Stimulated activated CD4-positive, alpha-beta T cell treated with anti-CD3 and anti-CD28 coated beads, Interleukin-15, amount 100 ng/mL, for 24 hours (primary cell): Measurements from ENCODE around the gene CD247.
"Not testable (repeated sequence)": the region's sequence is repeated elsewhere in the genome, so short reads cannot be mapped to it uniquely, and the experiment has no call there.

ENCODE experiments used
- DNase-seq: peaks from one replicate; pipeline ENCODE4 v3.0.0-alpha.2; 2020

The CD247 gene

DNA sequence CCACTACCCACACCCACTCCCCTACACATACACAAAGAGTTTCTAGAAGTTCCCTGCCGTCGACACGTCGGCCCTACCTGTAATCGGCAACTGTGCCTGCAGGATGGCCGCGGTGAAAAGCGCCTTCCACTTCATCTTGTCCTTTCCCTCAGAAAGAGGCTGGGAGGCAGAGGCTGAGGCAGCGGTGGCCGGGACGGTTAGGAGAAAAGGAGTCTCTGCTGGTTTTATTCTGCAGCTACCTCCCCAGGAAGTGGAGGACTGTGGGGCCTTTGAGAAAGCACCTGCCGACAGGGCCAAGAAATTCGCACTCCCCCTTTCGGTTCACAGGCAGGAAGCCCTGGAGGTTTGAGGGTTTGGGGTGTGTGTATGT lies at the start of gene CD247:
Gene CD247 (minus strand): TSS at position 199 of the 370 bp plus-strand sequence. CDS start 64 bp downstream, at position 135.
- peak; percentile 78 for DNase-seq

DNA sequence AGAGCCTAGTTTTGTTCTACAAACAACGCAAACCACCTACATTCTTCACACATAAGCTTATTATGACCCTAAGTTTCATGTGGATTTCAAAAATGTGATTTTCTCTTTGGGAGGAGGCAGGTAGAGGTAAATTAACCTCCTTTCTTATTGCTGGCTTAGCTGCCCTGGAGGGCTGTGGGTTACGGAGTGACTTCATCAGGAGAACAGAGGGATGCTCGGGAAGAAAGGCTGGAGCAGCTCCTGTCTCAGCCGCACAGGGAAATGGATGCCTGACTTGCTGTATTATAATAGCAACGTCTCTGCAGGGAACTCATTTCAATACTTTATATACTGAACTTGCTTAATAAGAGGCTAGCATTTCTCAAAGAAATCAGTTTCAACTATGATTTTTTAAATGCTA lies 49.3 kb upstream of the CD247 start:
- no peak for DNase-seq

DNA sequence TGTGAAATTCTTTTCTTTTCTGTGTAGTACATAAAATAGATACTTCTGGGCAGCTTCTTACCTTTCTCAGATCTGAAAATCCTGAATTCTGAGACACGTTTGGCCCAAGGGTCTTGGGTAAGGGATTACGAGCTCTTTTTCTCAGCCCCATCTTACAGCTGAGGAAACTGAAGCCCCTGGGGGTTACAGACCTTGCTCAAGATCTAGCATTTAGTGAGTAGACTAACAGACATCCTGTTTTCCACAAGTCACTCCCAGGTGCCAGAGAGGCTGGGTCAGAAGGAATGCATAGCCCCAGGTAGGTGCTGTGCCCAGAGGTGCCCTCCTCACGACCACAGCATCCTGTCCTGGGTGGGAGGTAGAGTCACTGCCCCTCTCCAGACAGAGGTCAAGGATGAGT lies 48.4 kb upstream of the CD247 start:
- no peak for DNase-seq

DNA sequence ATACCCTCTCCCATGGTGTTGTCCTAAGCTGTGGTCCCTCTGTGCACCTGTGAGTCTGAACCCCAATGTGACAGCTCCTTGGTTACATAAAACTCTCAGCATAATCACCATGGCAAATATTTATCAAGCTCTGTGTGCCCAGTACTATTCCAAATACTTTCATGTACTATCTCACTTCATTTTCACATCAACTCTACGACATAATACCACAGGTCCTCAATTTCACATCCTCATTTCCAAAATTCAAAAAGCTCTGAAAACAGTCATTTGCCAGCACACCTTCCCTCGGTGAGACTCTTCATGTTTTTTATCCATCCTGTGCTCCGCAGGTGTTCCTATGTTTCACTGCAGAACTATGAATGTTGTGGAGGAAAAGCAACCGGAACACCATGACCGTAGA lies 47.6 kb upstream of the CD247 start:
- no peak for DNase-seq

DNA sequence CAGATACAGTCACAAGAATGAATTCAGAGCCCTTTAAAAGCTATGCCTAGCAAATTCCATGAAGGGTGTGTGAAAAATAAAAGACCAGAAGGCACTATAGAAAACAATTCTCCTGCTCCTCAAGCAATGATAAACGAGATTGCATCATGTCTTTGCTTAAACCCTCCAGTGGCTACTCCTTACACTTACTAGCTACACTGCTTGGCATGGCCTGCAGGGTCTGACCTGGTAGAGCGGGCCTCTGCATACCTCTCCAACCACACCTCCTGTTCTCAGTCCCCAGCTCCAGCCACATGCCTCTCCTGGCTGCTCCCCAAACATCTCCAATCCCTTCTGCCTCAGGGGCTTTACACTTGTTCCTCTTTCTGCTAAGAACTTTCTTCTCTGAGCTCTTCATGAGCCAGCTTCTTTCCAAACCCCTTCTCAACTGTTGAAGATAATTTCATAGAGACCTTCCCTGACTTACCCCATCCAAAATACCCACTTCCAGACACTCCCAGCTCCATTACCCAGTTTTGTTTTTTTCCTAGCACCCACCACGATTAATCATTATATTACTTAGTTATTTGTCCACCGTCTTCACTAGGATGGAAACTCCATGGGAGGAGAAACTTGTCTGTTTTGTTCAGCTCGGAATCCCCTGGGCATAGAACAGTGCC lies 46.4 kb upstream of the CD247 start:
- no peak for DNase-seq

DNA sequence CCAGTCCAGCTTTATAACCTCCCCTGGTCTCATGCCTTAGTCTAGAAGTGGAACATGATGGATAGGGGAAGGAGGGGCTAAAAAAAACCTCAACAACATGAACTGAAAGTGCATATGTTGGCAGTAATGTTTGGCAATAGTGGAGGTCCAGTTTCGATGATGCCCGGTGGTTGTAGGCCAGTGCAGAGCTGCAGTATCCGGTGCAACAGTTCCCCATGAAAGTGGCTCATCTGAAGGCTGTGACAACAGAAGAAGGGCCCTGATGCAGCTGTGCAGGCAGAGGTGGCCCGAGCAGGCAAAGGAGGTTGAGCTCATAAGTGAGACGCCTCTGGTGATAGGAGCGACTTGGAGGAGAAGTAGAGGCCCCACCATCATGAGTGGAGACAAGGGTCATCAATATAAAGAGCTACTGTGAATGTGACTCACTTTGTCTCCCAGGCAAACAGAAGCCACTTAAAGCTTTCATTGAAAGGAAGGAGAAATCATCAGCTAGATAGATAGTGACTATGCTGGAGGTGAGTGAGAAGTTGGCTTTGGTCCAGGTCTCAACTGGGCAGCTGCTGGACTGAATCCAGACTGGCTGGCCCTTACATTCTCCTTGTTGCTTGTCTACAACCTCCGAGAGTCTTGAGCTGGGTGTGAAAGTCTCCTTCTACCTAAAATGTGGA lies 45.4 kb upstream of the CD247 start:
- no peak for DNase-seq

DNA sequence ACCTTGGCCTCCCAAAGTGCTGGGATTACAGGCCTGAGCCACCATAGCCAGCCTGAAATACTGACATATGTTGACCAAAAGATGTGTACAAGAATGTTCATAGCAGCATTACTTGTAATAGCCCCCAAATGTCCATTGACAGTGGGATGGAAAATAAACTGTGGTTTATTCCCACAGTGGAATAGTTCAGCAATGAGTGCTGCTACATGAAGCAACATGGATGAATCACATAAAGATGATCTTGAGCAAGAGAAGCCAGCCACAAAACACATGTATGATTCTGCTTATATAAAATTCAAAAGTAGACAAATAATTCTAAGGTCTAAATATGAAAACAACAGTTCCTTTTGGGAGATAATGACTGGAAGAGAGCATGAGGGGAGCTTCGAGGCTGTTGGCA lies 44.4 kb upstream of the CD247 start:
- DNase-seq = no peak

DNA sequence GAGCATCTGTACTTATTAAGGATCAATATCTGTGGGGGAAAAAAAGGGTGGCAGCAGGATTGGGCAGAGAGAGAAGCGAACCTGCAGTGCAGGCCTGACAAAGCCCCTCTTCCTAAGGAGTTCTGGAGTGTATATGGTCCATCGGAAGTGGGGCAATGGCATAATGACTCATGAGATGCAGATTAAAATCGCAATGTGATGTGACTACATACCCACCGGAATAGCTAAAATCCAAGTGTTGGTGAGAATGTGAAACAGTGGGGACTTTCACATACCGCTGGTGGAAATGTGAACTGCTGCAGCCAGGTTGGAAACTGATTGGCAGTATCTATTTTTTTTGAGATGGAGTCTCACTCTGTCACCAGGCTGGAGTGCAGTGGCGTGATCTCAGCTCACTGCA lies 43.4 kb upstream of the CD247 start:
- DNase-seq = no peak

DNA sequence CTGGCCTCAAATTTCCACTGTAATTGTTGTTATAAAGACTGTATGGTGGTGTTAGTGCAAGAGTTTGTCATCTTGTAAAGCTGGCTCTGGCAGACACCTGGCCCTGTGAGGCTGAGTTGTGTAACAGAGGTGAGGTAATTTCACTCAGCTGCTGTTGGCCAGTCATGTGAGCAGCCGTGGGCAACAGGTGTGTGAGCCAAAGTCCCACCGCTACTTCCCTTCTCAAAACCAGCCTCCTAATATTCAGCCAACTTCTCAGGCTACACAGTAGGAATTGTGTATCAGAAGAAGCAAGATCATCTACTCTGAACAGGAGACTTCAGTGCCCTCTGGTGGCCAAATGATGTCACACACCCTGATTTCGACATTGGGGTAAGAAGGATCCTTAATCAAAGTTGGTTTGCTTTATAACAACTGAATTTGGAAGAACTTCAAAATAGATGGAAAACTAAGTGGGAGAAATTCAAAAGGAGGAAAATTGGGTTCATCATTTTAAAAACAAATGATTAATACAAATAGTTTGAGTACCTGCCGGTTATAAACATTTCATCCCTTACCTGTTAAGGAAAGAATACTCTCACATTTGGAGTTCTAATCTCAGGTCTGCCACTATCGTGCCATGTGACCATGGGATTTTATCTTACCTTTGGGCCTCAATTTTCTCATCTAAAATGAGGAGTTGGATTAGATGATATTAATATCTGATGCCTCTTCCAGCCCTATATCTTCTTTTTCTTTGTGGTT lies 37.8 kb upstream of the CD247 start:
- DNase-seq = peak; percentile 84

DNA sequence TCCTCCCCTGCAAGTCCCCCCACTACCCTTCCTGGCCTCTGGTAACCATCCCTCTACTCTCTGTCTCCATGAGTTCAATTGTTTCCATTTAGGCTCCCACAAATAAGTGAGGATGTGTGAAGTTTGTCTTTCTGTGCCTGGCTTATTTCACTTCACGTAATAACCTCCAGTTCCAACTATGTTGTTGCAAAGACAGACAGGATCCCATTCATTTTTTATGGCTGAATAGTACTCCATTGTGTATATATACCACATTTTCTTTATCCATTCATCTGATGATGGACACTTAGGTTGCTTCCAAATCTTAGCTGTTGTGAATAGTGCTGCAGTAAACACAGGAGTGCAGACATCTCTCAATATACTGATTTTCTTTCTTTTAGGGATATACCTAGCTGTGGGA lies 36.7 kb upstream of the CD247 start:
- not testable (repeated sequence) for DNase-seq

DNA sequence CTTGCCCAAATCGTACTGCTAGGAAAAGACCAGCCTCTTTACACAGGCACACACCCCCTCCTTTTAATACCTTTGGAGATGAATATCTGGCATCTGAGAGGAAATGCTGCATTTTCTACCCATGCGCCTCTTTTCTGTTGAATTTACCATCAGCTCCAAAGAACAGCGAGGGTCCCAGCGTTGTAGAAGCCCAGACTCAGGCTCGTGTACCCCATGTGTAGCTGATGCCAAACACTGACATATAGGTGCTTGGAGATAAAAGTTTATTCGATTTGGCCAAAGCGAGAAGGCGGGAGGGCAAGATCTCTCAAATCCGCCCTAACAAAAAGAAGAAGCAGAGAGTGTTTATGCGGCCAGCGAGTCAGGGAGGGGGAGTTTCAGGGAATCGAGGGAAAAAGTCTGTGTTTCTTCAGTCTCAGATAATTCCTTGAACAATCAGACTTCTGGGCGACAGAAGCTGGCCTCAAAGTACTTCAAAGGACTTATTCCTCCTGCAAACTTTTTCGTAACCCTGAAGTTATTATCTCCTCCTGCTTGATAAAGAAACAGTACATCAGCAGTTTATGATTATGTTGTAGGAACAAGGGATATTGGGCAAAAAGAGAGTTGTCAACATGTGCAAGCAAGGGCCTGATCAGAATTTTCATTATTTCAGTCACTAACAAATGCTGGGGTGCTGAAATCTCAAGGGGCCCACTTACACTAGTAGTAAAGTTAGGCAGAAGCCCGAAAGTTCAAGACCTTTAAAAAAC lies 35.9 kb upstream of the CD247 start:
- peak; percentile 6 for DNase-seq

DNA sequence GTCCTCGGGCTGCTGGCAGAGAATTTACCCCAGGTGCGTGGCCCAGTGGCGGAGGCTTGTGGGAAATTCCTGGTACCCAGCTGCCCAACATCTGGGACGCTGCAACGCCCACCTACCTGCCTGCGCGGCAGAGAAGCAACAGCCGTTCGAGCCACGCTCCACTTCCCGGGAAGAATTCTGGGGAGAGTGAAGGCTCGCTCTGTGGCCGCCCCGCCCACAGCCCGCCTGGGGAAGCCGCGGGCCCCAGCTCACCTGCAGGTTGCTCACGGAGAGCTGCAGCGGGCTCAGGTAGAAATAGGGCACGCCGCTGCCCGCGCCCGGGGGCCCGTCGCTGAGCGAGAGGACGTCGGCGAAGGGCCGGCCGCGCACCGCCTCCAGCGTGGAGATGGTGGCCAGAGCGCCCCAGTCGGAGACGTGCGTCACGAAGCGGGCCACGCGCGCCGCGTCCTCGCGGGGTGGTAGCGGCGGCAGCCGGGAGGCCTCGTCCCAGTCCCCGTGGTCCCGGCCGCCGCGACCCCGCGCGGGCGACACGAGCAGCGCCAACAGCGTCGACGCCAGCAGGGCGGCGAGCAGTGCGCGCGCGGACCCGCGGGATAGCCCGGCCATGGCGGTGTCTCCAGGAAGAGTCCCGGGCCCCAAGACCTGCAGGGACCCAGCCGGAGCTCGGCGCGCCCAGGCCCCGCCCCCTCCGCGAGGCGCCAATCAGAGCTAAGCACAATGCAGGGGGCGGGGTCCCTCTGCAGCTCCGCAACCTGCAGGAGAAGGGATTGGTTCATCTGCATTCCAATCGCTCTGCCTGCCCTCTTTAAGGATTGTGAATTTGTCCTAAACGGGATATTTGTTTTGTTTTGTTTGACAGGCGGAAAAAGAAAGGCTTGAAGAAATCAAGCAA lies 35.1 kb upstream of the CD247 start, which contains the start of gene CREG1:
Gene CREG1 (minus strand): TSS at position 627 of the 892 bp plus-strand sequence.
- DNase-seq = peak; percentile 96

DNA sequence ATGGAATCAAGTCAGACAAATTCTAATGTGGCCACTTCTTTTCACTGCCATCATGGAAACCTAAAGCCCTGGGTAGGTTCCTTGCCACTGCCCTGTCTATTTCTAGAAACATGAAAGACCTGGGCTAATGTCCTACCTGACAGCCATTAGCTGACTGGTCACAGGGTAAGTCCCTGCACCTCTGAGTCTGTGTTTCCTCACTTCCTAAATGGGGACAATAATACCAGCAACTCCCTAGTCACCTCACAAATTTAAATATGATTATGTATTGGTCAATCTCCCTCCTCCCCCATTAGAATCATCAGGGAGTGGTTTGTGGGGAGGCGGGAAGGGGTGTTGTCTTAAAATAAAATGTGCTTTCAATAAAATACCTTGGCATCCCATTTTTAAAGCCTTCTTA lies 33.0 kb upstream of the CD247 start:
- DNase-seq = no peak

DNA sequence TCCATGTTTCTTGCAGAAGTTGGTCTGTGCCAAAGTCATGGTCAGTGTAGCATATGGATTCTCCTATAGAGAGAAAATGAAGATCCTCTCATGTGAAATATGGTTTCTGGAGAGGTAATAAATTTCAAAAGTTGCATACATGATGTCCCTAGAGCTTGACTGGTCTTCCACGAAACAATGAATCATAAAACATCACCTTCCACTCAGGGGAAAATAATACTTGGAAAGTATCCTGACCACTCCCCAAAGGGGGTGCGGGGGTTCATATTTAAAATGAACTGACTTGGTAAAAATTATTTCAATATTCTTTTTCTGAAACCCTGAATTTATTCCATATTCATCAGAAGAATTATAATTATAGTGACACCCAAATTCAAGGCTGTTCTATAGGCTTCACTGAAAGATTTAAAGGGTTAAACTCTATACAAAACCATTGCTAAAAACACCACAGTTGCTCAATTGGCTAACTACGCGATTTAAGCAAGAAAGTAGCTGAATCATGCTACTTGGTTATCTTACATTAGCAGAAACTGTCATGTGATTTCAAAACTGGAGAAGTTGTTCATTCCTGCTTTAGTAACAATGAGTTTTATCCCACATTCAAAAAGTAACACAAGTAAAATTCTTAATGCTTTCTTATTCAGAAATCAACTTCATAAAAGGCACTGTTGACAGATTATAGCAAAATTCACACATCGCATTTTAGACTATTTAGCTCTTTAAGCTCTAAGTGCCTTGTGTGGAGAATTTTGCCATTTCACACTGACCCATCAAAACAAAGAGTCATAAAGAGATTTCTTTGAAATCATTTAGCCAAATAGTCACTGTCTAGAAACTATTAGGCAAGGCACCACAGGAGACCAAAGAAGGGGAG lies 30.0 kb upstream of the CD247 start:
- no peak for DNase-seq

DNA sequence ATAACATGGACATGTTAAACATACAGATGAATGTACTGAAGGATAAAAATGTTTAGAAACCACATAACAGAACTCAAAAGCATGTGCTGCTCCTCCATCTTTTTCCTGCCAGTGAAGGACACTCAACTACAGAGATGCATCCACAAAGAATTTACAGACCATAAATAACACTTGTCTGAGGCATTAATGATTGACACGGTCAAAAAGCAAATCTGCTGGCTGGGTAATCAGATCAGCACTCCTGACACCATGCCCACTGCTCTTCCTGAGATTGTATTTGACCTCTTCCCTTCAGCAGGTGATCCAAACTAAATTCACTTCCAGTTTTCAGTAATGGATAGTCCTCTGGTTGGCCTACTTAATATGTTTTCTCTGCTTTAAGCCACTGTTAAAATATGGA lies 28.6 kb upstream of the CD247 start:
- no peak for DNase-seq

DNA sequence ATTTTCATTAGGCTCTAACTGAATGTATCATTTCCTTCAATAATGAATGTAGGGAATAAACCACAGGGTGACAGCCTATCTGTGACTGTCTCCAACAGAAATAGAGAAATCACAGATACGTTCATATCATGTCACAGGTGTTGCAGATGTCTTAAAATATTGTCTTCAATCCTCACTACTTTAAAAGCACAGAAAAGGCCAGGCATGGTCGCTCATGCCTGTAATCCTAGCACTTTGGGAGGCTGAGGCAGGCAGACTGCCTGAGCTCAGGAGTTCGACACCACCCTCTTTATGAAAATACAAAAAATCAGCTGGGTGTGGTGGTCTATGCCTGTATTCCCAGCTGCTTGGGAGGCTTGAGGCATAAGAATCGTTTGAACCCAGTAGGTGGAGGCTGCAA lies 27.0 kb upstream of the CD247 start:
- DNase-seq = no peak

DNA sequence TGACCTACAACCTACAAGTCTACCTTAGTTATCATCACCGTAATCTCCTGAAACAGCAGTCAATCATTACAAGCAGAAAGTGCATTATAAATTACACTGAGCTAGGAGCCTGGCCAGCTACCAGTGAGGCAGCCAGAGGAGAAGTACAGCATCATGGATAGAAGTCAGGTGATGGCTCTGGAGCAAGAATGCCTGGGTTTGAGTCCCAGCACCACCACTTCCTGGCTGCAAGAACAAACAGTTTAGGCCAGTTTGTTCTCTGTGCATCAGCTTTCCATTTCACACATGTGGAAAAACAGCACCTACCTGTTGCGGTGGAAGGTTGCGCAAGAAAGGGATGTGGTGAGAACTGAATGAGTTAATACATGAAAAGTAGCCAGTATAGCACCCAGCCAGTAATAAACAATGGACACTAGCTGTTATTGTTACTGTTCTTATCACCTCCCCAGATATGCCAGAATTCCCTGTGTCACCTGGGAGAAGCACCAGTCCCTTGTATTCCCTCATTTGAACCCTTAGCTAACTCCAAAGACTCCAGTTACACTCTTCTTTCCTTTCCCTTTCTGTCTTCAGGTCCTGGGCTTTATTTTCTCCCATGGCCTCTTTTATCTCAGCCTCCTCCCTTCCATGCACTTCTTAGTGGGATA lies 26.2 kb upstream of the CD247 start:
- peak; percentile 11 for DNase-seq

DNA sequence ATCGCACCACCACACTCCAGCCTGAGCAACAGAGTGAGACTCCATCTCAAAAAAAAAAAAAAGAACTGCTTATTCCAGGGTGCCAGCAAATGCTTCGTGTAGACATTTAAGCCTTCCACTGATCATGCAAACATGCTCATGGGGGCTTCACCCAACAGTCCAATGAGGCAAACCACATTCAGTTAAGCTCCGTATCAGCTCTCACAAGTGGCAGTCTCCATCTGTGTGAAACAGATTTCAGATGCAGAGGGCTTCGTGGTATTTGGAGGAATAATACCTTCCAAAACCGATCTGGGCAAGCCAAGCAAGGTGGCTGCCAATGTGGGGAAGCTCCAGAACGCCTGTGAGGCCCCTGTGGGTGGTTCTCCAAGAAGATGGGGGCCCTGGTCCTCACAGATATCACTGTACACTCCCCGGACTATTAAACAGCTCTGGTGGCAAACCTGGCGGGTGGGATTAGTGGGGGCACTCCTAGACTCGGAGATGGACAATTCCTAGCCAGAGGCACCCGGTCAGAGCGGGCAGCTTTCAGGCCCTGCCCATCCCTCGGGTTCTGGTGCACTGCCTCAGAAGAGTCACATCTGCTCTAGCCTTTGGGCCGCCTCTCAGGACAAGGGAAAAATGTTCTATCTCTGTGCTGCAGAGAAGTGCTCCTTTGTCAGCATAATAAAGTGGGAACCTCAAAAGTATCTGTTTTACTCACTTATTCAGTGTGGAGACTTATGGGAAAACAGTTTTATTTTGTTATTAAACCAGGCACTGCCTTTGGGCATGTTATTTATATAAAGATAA lies 25.1 kb upstream of the CD247 start:
- DNase-seq = no peak

DNA sequence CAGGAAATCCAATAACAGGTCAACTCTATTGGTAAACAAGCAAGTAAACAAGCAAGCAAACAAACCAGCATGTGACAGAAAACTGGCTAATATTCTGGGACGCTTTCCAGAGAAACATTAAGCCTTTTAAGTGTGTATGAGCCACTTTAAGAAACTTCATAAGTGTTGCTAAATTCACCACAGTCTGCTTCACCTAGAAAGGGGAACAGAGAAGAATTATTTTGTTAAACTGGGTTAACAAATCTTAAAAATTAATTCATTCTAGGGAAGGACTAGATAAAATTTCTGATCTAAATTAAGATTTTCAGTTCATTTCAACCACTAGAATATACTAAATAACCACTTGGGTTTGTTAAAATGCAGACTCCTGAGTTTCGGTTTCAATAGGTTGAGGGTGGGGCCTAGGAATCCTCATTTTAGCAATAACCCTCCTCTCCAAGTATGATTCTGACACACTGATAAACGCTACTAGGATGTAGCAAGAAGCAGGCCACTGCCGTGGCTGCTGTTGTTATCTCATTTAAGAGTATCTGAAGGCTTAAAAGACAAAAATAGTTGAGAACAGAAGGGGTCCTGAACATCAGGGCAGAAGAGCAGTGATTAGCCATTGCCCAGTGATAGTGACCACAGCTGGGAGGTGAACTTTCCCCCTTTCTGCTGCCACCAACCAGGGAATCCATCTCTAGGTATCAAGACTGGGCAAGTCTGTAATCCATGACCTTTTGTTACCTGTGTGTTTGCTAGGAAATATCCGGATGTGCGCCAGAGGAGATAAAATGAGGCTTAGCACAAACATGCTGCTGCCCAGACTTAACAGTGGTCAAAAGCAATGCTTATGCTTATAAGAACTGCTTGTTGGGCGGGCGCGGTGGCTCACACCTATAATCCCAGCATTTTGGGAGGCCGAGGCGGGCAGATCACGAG lies 24.0 kb upstream of the CD247 start:
- no peak for DNase-seq
